Measurements from ENCODE around the gene CARNS1. TPM values are rescaled to one million over a fixed set of nuclear protein-coding genes. Genes with fewer than 3 reads are reported as not detected.

Gene CARNS1
- total and polyA plus RNA-seq, 11 donors: 0.89 to 33.6 (median 6.2) TPM

GRCh38 chr11:67376063-67376820 is 39.2 kb upstream of the CARNS1 start:
- Histone ChIP-seq H3K4me3 (no peak overlapping the region), H3K36me3 (no peaks in the 10 kb centered on the region), H3K4me1 (peaks cover 0 to 36% (median 22%) of the 10 kb centered on the region in 12 donors), H3K27ac (no peak overlapping the region), H3K9me3 (no peaks in the 10 kb centered on the region), H3K27me3 (peaks cover 0 to 6% (median 0%) of the 10 kb centered on the region in 9 donors)
- DNase-seq (no peak), ATAC-seq (no peak)
- intact Hi-C loops (cut with DNase I): no loop called here
- WGBS, 4 donors: 48 to 72% (median 57%) methylated on average over 7 of the region's 7 CpGs
- no peak for TF ChIP-seq POLR2A (IDR thresholded peaks at IDR 0.05)
- TF ChIP-seq, protein P1, sequence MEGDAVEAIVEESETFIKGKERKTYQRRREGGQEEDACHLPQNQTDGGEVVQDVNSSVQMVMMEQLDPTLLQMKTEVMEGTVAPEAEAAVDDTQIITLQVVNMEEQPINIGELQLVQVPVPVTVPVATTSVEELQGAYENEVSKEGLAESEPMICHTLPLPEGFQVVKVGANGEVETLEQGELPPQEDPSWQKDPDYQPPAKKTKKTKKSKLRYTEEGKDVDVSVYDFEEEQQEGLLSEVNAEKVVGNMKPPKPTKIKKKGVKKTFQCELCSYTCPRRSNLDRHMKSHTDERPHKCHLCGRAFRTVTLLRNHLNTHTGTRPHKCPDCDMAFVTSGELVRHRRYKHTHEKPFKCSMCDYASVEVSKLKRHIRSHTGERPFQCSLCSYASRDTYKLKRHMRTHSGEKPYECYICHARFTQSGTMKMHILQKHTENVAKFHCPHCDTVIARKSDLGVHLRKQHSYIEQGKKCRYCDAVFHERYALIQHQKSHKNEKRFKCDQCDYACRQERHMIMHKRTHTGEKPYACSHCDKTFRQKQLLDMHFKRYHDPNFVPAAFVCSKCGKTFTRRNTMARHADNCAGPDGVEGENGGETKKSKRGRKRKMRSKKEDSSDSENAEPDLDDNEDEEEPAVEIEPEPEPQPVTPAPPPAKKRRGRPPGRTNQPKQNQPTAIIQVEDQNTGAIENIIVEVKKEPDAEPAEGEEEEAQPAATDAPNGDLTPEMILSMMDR (IDR thresholded peaks at IDR 0.05): no peak

DNA sequence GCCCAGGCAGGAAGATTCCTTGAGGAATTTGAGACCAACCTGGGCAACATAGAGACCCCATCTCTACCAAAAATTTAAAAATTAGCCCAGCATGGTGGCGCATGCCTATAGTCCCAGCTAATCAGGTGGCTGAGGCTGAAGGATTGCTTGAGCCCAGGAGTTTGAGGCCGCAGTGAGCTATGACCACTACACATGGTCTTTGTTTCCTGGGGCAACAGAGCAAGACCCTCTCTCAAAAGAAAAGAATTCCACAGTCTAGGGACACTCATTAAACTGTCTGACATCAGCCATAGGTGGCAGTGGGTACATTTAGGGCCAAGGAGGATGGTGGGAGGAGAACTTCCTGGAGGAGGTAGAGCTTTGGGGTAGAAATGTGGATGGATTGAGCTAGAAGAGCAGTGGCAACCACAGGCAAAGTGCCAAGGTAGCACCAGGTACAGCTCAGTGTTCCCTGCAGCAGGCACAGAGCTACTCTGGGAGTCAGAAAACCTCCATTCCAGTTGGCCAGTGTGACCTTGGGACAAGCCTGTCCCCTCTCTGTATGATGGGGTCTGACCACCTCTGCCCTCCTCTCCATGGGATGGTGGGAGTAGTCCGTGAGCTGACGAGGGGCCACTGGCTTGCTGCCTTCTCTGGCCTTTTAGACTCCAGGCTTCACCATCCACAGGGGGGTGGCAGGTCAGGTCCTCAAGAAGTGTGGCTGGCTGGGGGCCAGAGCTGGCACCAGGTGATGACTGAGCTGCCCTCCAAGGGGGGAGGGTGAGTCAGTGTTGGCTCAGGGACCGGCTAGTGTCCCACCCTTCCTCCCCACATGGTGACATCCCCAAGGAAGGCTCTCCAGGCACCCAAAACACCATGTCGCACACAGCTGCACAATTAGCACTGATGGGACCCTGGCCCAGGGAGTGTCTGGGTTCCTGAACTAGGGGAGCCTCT is 38.3 kb upstream of the CARNS1 start:
- Histone ChIP-seq H3K36me3 (no peaks in the 10 kb centered on the region), H3K4me1 (peaks cover 0 to 36% (median 13%) of the 10 kb centered on the region in 12 donors), H3K27me3 (peaks cover 0 to 6% (median 0%) of the 10 kb centered on the region in 9 donors), H3K4me3 (no peak overlapping the region), H3K9me3 (no peaks in the 10 kb centered on the region), H3K27ac (no peak overlapping the region)
- ATAC-seq (no peak), DNase-seq (no peak)
- TF ChIP-seq, protein P1 (IDR thresholded peaks at IDR 0.05): no peak
- TF ChIP-seq POLR2A (IDR thresholded peaks at IDR 0.05): no peak
- 64 to 90% (median 84%) methylated on average over 3 to 6 of the region's 6 CpGs for whole genome bisulfite sequencing, 4 donors
- intact Hi-C loops (cut with DNase I): no loop called here

DNA sequence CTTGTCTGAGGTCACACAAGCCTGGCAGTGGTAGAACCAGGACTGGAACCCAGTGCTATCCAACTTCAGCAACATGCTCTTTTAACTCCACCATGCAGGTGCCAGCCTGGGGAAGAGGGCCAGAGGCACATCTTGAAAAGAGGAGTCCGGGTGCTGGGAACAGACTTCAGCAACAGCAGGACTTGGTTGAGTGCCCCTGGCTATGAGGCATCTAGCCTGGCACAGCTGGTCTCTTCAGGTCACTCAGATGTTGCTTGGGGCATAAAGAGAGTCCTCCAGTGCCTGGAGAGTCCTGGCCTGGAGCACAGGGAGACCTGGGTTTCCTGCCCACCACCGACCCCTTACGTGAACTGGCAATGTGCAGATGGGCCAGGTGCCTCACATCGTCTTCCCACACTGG is 36.9 kb upstream of the CARNS1 start:
- Histone ChIP-seq H3K36me3 (no peaks in the 10 kb centered on the region), H3K27ac (no peak overlapping the region), H3K27me3 (peaks cover 0 to 6% (median 0%) of the 10 kb centered on the region in 9 donors), H3K4me3 (no peak overlapping the region), H3K4me1 (peaks cover 0 to 38% (median 12%) of the 10 kb centered on the region in 12 donors), H3K9me3 (no peaks in the 10 kb centered on the region)
- WGBS, 4 donors: 92 to 100% (median 94%) methylated on average over 2 to 4 of the region's 4 CpGs
- intact Hi-C loops (cut with DNase I): no loop called here
- no peak for ATAC-seq
- TF ChIP-seq, protein P1 (IDR thresholded peaks at IDR 0.05): no peak
- no peak for TF ChIP-seq POLR2A (IDR thresholded peaks at IDR 0.05)
- no peak for DNase-seq
